Measurements from ENCODE around the gene NT5C1A. TPM values are rescaled to one million over a fixed set of nuclear protein-coding genes. Genes with fewer than 3 reads are reported as not detected.

Gene NT5C1A
- total RNA-seq, 1 experiment from 2014 or later = not detected

GRCh38 chr1:39688706-39689105, 16.8 kb upstream of the NT5C1A start:
- ChIA-PET POLR2A (no interaction called here), CTCF (interaction anchor here (0.7 to 2.2 kb wide), 3 partner anchors 9 to 35 kb away, joined by 3 to 5 read pairs (median 3); no protein-coding TSS in a partner anchor)
- Mint-ChIP-seq H3K9me3 (ENCODE audit: unreplicated experiment) (no peaks in the 10 kb centered on the region), H3K4me3 (ENCODE audit: unreplicated experiment) (no peak overlapping the region), H3K27me3 (ENCODE audit: insufficient read depth, unreplicated experiment) (no peaks in the 10 kb centered on the region), H3K36me3 (ENCODE audit: insufficient read depth, unreplicated experiment) (no peaks in the 10 kb centered on the region), H3K4me1 (ENCODE audit: insufficient read depth, unreplicated experiment) (no peaks in the 10 kb centered on the region), H3K27ac (ENCODE audit: low read depth, unreplicated experiment) (no peak overlapping the region)
- DNase-seq (ENCODE audit: unreplicated experiment) = no peak
- BruUV-seq (replicated peaks) = no TSS peak
- TF ChIP-seq CTCF (IDR thresholded peaks at IDR 0.05; ENCODE audit: unreplicated experiment) = no peak
- intact Hi-C loops (cut with micrococcal nuclease) = no loop called here

- intact Hi-C loops (cut with micrococcal nuclease) = no loop called here
- no peaks in the 10 kb centered on the region for H3K4me1 Mint-ChIP-seq (ENCODE audit: insufficient read depth, unreplicated experiment)
- H3K9me3 Mint-ChIP-seq (ENCODE audit: unreplicated experiment) = no peaks in the 10 kb centered on the region
- POLR2A ChIA-PET = no interaction called here
- BruUV-seq (replicated peaks) = no TSS peak
- DNase-seq (ENCODE audit: unreplicated experiment) = no peak
- H3K27ac Mint-ChIP-seq (ENCODE audit: low read depth, unreplicated experiment) = no peak overlapping the region
- TF ChIP-seq CTCF (IDR thresholded peaks at IDR 0.05; ENCODE audit: unreplicated experiment) = no peak
- CTCF ChIA-PET = interaction anchor here (0.7 to 2.2 kb wide), 2 partner anchors 27 to 33 kb away, joined by 3 to 5 read pairs; no protein-coding TSS in a partner anchor
- no peaks in the 10 kb centered on the region for H3K36me3 Mint-ChIP-seq (ENCODE audit: insufficient read depth, unreplicated experiment)
- H3K4me3 Mint-ChIP-seq (ENCODE audit: unreplicated experiment) = no peak overlapping the region
- H3K27me3 Mint-ChIP-seq (ENCODE audit: insufficient read depth, unreplicated experiment) = no peaks in the 10 kb centered on the region
Observed at GRCh38 chr1:39687243-39687642, 15.3 kb upstream of the NT5C1A start.

- Mint-ChIP-seq H3K4me1 (ENCODE audit: insufficient read depth, unreplicated experiment) (no peaks in the 10 kb centered on the region), H3K27me3 (ENCODE audit: insufficient read depth, unreplicated experiment) (no peaks in the 10 kb centered on the region), H3K4me3 (ENCODE audit: unreplicated experiment) (no peak overlapping the region), H3K9me3 (ENCODE audit: unreplicated experiment) (no peaks in the 10 kb centered on the region), H3K36me3 (ENCODE audit: insufficient read depth, unreplicated experiment) (no peaks in the 10 kb centered on the region), H3K27ac (ENCODE audit: low read depth, unreplicated experiment) (no peak overlapping the region)
- ChIA-PET CTCF (no interaction called here), POLR2A (no interaction called here)
- intact Hi-C loops (cut with micrococcal nuclease) = no loop called here
- TF ChIP-seq CTCF (IDR thresholded peaks at IDR 0.05; ENCODE audit: unreplicated experiment) = no peak
- no peak for DNase-seq (ENCODE audit: unreplicated experiment)
- no TSS peak for BruUV-seq (replicated peaks)
Observed at GRCh38 chr1:39685071-39685470, 13.2 kb upstream of the NT5C1A start.

- H3K9me3 Mint-ChIP-seq (ENCODE audit: unreplicated experiment) = no peaks in the 10 kb centered on the region
- POLR2A ChIA-PET = no interaction called here
- no peak overlapping the region for H3K4me3 Mint-ChIP-seq (ENCODE audit: unreplicated experiment)
- H3K27ac Mint-ChIP-seq (ENCODE audit: low read depth, unreplicated experiment) = no peak overlapping the region
- BruUV-seq (replicated peaks) = no TSS peak
- CTCF ChIA-PET = interaction anchor here (0.7 kb wide), 1 partner anchor 36 kb away, joined by 3 read pairs; no protein-coding TSS in a partner anchor
- H3K4me1 Mint-ChIP-seq (ENCODE audit: insufficient read depth, unreplicated experiment) = no peaks in the 10 kb centered on the region
- TF ChIP-seq CTCF (IDR thresholded peaks at IDR 0.05; ENCODE audit: unreplicated experiment) = no peak
- intact Hi-C loops (cut with micrococcal nuclease) = no loop called here
- H3K27me3 Mint-ChIP-seq (ENCODE audit: insufficient read depth, unreplicated experiment) = no peaks in the 10 kb centered on the region
- no peaks in the 10 kb centered on the region for H3K36me3 Mint-ChIP-seq (ENCODE audit: insufficient read depth, unreplicated experiment)
- no peak for DNase-seq (ENCODE audit: unreplicated experiment)
Observed at GRCh38 chr1:39684313-39684664, 12.4 kb upstream of the NT5C1A start.
